OCI-LY3 (cell line): ENCODE results near the gene EXOC4.

Source experiments
- H2AFZ ChIP-seq: fragments of 200-600, 300-600 bp; shearing (Covaris generic); 2 replicates; pipeline ENCODE4 v1.6.0; 2014; ENCODE audit warnings: antibody characterized with exemption, low read depth, low read length
- H3K27ac ChIP-seq: fragments of 200-600, 300-600 bp; sonication (generic); 2 replicates; pipeline ENCODE4 v1.5.1; 2014; ENCODE audit warnings: mild to moderate bottlenecking, low read length, moderate library complexity, mixed read lengths
- H3K27me3 ChIP-seq: fragments of 200-600, 300-600 bp; sonication (generic); 2 replicates; pipeline ENCODE4 v1.6.1; 2014; ENCODE audit warnings: low read depth, low read length, mixed read lengths
- H3K36me3 ChIP-seq: fragments of 200-600, 300-600 bp; sonication (generic); replicated peaks from 2 replicates; pipeline ENCODE3; 2014; ENCODE audit warnings: low read depth, low read length, mixed read lengths
- H3K4me1 ChIP-seq: fragments of 300-600, 200-600 bp; sonication (generic); 2 replicates; pipeline ENCODE4 v1.6.1; 2014; ENCODE audit warnings: low read length, mixed read lengths
- H3K4me2 ChIP-seq: fragments of 200-600, 300-600 bp; sonication (generic); 2 replicates; pipeline ENCODE4 v1.6.1; 2014; ENCODE audit warnings: low read length, mixed read lengths
- H3K4me3 ChIP-seq: fragments of 300-600, 200-600 bp; sonication (generic); 2 replicates; pipeline ENCODE4 v1.5.1; 2014; ENCODE audit warnings: antibody characterized with exemption, mild to moderate bottlenecking, low read length, moderate library complexity
- H3K79me2 ChIP-seq: fragments of 300-600, 200-600 bp; shearing (Covaris generic); 2 replicates; pipeline ENCODE4 v1.6.1; 2014; ENCODE audit warnings: mild to moderate bottlenecking, low read length, mixed read lengths
- H3K9ac ChIP-seq: fragments of 300-600, 200-600 bp; shearing (Covaris generic); 2 replicates; pipeline ENCODE4 v1.6.0; 2014; ENCODE audit warnings: mild to moderate bottlenecking, low read length, moderate library complexity
- H3K9me3 ChIP-seq: fragments of 200-600, 300-600 bp; shearing (Covaris generic); 2 replicates; pipeline ENCODE4 v1.6.1; 2014; ENCODE audit warnings: low read length, mixed read lengths; ENCODE audit not compliant: insufficient read depth
- H4K20me1 ChIP-seq: fragments of 200-600, 300-600 bp; sonication (generic); 2 replicates; pipeline ENCODE4 v1.6.1; 2016; ENCODE audit warnings: low read length, mixed read lengths; ENCODE audit not compliant: insufficient read depth
- CTCF ChIP-seq: fragments of 200-600, 300-600 bp; sonication (generic); IDR thresholded peaks from 2 replicates; pipeline ENCODE4 v1.5.1; 2014; ENCODE audit warnings: antibody characterized with exemption, low read length, low read depth
- EZH2phosphoT487 ChIP-seq: fragments of 200-600 bp; shearing (Covaris generic); IDR thresholded peaks from 2 replicates; pipeline ENCODE4 v1.6.1; 2018; ENCODE audit warnings: antibody characterized with exemption, mixed run types, low read depth

Gene EXOC4

GRCh38 chr7:134104166-134104565, 851.3 kb downstream of the EXOC4 start:
- no peaks in the 10 kb centered on the region for H3K4me1 ChIP-seq
- H3K9ac ChIP-seq, result no peak overlapping the region
- no peak overlapping the region for H3K4me3 ChIP-seq
- no peaks in the 10 kb centered on the region for H3K9me3 ChIP-seq
- TF ChIP-seq CTCF (no peak), EZH2phosphoT487 (no peak)
- H2AFZ ChIP-seq, result no peak overlapping the region
- no peaks in the 10 kb centered on the region for H3K79me2 ChIP-seq
- H4K20me1 ChIP-seq, result no peaks in the 10 kb centered on the region
- no peaks in the 10 kb centered on the region for H3K36me3 ChIP-seq
- no peak overlapping the region for H3K4me2 ChIP-seq
- H3K27me3 ChIP-seq, result no peaks in the 10 kb centered on the region
- H3K27ac ChIP-seq, result no peak overlapping the region

- TF ChIP-seq EZH2phosphoT487 (no peak), CTCF (no peak)
- Histone ChIP-seq H3K4me3 (no peak overlapping the region), H3K9ac (no peak overlapping the region), H2AFZ (no peak overlapping the region), H3K79me2 (no peaks in the 10 kb centered on the region), H3K36me3 (no peaks in the 10 kb centered on the region), H3K9me3 (no peaks in the 10 kb centered on the region), H3K4me1 (no peaks in the 10 kb centered on the region), H4K20me1 (no peaks in the 10 kb centered on the region), H3K27me3 (no peaks in the 10 kb centered on the region), H3K27ac (no peak overlapping the region), H3K4me2 (no peak overlapping the region)
Measured at GRCh38 chr7:134105841-134106240, 853.0 kb downstream of the EXOC4 start.

GRCh38 chr7:134108802-134109201, 855.9 kb downstream of the EXOC4 start:
- TF ChIP-seq CTCF (no peak), EZH2phosphoT487 (no peak)
- no peak overlapping the region for H3K9ac ChIP-seq
- H2AFZ ChIP-seq, result no peak overlapping the region

GRCh38 chr7:134113655-134114054, 860.8 kb downstream of the EXOC4 start:
- Histone ChIP-seq H3K9me3 (no peaks in the 10 kb centered on the region), H3K27me3 (no peaks in the 10 kb centered on the region), H3K4me1 (no peaks in the 10 kb centered on the region), H3K79me2 (no peaks in the 10 kb centered on the region), H3K36me3 (no peaks in the 10 kb centered on the region), H3K9ac (no peak overlapping the region), H3K27ac (no peak overlapping the region), H4K20me1 (no peaks in the 10 kb centered on the region), H2AFZ (no peak overlapping the region), H3K4me3 (no peak overlapping the region), H3K4me2 (no peak overlapping the region)
- no peak for TF ChIP-seq EZH2phosphoT487
- no peak for TF ChIP-seq CTCF

More at GRCh38 chr7:134108802-134109201, 855.9 kb downstream of the EXOC4 start:
- Histone ChIP-seq H4K20me1 (no peaks in the 10 kb centered on the region), H3K4me1 (no peaks in the 10 kb centered on the region), H3K9me3 (no peaks in the 10 kb centered on the region), H3K36me3 (no peaks in the 10 kb centered on the region), H3K27ac (no peak overlapping the region), H3K27me3 (no peaks in the 10 kb centered on the region), H3K79me2 (no peaks in the 10 kb centered on the region), H3K4me3 (no peak overlapping the region), H3K4me2 (no peak overlapping the region)
